Activated T-cell treated with anti-CD3 and anti-CD28 coated beads, Interleukin-2, amount 50 U/mL, for 1 hour (primary cell): ENCODE data around the gene GRIK4.

Experiments used
- DNase-seq: peaks from one replicate; pipeline ENCODE4 v3.0.0-alpha.2; 2020

GRIK4 gene

DNA sequence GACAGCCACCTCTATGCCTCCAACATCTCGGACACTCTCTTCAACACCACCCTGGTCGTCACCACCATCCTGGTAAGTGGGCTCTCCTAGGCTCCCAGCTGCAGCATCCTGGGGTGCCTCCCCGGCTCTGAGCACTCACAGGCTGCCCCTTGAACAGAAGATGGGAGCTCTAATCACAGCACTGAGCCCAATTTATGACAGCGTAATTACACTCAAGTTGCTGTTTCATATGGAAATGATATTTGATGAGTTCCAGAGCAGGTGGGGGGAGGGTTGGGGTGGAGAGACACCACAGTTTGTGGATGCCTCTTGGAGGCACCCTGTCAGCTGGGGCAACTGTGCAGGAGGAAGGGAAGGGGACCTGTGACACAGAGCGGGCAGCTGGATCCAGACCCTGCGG lies 387.0 kb downstream of the GRIK4 start:
- no peak for DNase-seq

DNA sequence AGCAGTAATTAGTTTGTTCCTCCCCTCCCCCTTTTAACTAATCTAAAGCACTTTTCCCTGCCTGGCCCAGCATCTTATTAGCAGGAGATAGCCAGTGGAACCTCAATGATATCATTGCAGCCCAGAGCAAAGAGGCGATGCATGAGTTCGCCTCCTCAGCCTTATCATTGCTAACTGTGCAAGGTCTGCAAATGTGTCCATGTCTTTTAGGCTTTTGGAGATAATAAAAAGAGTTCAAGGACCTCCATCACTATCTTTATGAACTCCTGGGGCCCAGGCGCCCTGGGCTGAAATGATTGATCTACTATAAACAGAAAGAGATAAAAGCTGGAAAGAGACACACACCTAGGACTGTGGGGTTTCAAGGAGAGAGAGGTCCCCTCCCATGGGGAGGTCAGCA lies 388.2 kb downstream of the GRIK4 start:
- DNase-seq, result no peak

DNA sequence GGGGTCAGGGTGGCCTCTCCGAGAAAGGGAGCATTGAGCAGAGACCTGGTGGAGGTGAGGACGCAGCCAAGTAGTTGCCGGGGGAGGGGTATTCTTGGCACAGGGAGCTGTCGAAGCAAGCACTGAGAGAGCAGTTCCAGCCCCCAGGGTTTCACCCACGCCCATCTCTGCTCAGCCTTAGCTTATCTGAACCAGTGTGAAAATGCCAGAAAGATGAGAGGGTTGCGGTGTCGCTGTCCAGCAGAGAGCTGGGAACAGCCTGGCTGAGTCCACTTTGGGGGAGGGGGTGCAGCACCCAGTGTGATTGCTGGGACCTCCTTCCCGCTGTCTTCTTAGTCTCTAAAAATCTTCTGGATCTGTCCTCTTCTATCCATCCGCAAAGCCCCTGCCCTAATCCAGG lies 389.1 kb downstream of the GRIK4 start:
- DNase-seq, result no peak

DNA sequence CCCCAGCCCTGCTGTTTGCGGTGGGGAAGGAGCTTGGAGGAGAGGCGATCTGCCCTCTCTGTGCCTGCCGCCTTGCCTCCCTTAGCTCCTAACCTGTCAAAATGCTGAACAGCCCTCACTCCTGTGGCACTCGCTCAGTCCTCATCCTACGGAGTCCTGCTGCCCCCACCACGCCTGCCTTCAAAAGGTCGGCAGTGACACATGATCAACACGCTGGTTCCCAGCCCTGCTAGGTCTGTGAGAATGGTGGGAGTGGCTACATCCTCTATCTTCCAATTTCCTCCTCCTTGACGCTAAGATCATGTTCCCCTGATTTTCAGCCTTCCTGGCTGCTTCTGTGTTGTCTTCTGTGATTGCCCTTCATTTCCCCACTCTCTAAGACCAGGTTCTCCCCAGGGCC lies 392.1 kb downstream of the GRIK4 start:
- DNase-seq, result no peak

DNA sequence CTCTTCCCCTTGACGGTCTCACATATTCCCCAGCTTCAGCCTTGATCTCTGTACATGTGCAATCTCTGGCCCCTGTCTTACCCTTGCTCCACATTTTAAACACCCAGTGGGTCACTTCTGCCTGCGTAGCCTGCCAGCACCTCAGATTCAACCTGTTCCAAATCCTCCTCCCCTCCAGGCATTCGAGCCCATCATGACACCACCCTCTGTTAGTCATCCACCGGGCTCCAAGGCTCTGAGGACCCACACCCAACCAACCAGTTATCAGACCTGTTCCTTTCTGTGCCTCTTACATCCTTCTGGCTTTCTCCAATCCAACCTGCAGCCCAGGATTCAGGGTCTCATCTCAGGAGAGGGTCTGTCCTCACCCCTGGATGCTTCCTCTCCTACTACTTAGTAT lies 392.6 kb downstream of the GRIK4 start:
- DNase-seq, result no peak

DNA sequence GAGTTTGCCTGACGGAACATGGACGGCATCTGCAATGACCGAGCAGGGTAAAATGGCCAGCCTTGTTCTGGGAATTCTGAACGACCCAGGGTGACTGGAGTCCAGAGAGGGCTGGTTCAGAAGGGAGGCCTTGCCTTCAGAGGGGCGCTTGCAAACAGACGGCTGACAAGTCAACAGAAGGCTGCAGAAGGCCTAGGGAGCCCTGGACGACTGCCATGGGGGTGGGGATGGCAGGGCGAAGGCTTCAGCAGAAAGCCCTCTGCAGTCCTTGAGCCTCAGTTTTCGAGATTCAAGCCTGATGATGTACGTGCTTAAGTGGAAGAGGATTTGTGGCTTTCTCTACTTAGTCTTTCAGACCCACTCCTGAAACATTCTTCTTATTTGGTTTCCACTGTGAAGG lies 395.2 kb downstream of the GRIK4 start:
- no peak for DNase-seq

DNA sequence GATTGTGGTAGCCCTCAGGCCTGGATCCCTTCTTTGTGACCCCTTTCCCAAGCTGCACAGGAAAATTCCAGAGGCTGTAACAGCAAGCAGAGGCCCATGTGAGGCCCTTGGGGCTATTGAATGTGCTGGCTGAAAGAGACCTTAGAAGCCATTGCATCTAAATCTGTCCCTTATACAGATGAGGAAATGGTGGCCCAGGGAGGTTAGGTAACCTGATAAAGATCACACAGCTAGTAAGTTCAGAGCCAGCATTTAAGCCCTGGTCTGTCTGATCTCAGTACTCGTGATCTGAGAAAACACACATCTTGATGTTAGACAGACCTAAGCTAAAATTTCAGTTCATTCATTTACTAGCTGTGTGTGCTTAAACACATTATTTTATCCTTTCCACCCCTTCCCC lies 396.4 kb downstream of the GRIK4 start:
- no peak for DNase-seq

DNA sequence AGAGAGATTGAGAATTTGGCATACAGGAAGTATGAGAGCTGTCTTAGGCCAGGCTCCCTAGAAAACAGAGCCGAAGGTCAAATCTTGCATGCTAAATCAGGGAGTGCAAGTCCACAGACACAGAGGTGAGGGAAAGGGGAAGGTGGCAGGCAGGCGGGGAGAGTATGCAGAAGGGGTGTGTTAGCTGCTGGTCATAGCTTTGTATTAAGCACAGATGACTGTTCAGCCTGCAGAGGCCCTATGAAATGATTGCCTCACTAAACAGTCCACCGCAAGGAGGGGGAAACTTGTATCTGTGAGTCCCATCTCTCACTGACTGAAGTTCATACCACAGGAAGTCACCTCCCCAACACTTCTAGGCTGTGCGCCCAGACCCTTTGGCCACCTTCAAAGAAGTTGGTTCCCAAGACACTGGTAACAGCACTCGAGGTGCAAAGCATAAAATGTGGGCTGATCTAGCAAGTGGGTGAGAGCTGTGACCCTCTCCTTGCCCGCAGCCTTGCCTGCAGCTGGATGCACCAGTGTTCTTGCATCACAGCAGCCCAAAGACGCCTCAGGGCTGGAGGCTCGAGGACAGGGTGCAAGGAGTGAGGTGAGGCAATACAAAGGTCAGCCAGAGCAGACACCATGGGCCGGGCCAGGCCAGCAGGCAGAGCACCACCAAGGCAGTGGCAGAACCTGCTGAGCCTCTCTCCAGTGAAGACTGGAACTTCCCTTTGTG lies 397.1 kb downstream of the GRIK4 start:
- DNase-seq, result no peak

DNA sequence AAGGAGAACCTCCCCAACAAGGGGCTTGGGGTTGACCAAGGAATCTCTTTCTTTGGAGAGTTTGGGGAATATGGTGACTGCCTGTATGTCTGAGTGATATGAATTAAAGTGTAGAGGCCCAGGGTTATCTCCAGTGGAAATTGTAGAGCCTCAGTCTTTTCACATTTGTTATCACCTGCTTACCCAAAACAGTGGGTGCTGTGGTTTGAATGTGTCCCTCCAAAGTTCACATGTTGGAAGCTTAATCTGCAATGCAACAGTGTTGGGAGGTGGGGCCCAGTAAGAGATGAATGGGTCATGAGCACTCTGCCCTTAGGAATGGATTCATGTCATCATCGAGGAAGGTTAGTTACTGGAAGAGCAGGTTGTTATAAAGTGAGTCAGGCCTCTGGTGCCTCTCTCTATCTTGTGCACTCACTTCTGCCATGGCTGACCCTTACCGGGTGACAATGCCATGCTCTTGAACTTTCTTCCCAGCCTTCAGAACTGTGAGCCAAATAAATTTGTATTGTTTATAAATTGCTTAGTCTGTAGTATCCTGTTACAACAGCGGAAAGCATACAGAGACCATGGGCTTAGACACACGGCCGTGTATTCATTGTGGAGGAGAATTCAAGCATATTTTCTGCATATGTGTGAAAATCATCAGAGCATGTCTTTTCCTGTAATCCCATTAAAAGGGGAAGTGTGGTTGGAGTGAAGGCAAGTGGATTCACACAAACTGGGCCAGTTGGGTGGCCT lies 398.3 kb downstream of the GRIK4 start:
- DNase-seq, result no peak

DNA sequence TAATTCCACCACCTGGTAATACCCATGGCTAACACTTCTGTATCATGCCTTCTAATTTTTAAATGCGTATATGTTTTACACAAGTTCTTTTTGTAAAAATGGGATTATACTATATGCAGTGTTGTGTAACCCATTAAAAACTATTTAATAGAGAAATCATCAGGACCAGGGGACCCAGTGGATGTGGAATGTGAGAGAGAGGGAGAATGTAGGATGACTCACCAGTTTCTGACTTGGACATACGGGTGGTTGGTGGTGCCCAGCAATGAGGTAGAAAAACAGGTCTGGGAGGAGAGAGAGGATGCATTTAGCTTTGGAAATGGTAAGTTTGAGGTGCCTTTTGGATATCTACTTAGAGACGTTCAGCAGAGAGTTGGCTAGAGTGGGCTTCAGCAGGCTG lies 400.4 kb downstream of the GRIK4 start:
- DNase-seq, result no peak

DNA sequence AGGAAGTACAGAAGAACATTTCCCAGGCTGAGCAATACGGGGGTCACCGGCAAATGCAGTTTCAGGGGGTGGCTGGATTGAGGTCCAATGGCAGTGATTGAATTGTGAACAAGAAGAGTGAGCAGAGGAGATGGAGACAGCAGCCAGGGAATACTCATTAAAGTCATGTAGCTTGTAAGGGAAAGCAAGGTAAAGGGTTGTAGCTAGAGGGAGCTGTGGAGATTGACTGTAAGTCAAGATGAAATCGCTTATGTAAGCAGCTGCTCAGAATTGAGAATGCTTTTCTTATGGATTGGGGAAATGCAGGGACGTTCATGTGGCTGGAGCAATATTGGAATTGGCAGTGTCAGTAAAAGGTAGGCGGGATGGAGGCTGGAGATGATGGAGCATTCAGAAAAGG lies 401.0 kb downstream of the GRIK4 start:
- no peak for DNase-seq

DNA sequence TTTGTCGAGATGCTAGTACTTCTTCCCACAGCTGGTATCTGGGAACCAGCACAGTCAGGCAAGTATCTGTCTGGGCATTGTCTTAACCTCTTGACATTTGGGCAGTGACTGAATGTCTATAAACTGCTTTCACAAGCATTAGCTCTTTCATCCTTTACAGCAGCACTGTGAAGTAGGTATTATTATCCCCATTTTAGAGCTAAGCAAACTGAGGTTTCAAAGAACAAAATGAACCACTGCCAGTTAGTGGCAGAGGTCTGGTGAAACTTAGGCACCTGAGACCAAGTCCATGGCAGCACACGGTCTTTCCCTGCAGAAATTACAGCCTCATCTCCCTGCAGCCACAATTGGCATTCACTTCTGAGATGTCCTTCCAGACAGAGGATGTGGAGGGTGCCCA lies 401.4 kb downstream of the GRIK4 start:
- DNase-seq, result no peak

DNA sequence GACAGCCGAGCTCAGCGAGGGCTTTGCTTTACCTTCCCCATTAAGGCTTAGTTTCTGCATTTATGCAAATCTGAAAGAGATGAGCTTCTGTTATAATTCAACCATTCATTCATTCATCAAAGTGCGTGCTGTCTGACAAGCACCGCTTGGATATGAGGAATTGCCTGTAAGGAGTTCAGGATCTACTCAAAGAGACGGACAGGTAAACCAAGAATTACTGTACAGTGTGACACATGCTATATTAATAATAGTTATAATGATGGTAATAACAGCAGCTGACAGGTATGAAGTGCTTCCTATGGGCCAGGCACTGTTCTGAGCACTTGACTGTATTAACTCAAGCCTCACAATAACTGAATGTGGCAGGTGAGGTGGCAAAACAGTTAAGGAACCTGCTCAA lies 402.5 kb downstream of the GRIK4 start:
- no peak for DNase-seq

DNA sequence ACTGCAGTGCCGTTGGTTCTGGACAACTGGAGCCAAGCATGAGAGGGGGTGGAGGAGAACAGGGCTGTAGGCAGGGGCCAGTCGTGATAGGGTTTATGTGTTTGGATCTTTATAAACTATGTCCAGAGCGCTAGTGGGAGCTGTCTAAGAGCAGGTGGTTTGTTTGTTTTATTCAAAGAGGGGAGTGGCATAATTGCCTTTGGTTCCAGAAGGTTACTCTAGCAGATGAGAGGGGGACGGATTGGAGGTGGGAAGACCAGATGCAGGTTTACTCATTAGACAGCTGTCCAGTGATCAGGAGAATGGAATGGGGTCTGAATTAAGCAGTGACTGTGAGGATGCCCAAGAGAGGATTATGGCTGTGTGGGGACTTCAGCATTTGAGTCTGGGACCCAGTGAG lies 403.1 kb downstream of the GRIK4 start:
- no peak for DNase-seq

DNA sequence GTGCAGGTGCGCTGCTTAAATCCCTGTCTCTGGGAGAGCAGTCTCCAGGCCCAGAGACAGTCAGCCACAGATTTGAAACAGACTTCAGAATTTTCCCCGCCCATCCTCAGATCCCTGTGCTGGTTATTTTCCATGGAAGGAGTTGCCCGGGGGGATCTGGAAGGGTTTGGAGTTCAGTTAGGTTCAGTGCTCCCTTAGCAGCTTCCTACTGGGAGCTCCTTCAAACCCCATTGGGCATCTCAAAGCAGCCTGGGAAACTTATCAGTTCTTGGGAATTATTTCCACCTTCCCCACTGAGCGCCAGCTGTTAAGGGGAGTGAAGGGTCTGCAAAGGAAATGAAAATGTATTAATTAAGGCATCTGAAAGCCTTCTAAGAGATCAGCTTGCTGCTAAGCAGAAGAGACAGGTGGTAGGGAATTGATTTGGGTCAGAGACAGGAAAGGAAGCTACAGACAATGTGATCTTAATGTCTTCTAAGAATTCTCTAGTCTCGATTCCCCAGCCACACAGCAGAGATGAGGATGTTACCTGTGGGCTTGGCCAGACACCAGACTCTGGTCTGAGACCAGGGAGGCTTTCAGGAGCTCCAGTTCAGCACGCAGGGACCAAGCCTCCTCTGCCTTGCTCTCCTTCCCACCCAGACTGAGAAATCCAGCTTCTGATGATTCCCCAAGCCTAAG lies 406.2 kb downstream of the GRIK4 start:
- no peak for DNase-seq

DNA sequence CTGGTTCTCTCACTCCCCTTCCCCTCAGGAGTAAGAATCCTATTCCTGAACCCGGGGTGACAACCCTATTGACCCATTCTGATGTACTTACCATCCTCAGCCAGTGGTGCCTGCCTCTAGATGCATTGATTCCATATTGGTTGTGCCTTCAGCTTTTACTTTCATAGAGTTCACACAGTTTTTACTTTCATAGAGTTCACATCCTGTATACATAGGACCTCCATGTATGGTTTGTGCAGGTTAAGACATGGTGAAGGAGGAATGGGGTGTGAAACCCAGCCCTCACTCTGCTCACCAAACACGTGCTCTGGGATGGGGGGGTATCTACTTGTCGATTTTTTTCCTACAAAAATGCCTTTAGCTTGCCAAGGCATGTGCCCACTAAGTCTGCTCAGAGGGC lies 406.7 kb downstream of the GRIK4 start:
- no peak for DNase-seq

DNA sequence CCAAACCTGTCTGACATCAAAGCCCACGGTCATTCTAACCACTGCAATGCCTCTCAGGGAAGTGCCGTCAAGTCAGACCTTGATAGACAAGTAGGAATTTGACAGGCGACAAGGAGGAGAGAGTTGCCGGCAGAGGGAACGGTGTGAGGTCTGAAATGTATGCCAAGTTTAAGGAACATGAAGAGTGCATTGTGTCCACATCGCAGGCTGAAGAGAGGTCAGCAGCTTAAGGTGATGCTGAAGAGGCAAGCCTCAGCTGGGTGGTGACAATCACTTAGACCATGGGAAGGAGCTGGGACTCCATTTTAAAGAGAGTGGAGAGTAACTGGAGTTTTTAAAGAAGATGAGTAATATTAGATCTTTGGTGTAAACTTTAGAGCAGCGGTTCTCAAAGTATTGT lies 407.5 kb downstream of the GRIK4 start:
- DNase-seq, result no peak

DNA sequence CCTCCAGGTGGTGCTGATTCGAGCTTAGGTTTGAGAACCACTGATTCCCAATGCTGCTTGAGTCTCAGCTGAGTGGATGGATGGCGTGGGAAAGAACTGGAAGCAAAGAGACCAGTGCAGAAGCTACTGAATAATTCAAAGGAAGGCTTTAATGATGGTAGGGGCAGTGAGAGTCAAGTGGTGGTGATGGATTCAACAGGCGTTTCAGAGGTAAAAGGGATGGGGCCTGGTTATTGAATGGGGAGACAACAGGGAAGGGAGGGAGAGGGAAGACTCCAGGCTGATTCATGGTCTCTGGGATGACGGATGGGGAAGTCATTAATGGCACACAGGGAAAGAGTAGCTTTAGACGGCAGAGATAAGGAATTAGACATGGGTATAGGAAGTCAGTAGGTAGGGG lies 408.0 kb downstream of the GRIK4 start:
- no peak for DNase-seq

DNA sequence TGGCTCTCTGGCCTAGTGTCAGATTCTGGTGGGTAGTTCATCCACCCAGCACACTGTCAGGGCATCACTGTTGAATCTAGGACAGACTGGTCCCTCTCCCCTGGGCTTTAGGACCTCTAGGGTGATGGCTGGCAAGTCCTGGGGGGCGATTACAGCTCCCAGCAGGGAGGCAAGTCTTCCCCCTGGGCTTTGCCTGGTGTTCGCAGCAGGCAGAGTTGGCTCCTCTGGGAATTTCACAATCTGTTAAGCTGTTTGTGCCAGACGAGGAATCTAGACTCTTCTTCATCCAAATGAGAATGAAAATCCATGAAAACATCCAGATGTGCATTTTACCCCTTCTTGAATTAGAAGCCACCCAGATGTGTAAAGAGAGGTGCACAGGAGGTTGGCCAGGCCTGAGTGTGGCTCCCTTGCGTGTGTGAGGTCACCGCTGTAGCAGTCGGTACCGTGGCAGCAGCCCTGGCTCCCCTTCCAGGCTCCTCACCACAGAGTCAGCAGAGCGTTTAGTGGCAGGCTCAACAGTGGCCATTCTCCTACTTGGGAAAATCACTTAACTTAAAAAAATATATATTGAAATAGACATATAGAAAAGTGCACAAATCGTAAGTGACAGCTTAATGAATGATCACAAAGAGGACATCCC lies 412.4 kb downstream of the GRIK4 start:
- no peak for DNase-seq

DNA sequence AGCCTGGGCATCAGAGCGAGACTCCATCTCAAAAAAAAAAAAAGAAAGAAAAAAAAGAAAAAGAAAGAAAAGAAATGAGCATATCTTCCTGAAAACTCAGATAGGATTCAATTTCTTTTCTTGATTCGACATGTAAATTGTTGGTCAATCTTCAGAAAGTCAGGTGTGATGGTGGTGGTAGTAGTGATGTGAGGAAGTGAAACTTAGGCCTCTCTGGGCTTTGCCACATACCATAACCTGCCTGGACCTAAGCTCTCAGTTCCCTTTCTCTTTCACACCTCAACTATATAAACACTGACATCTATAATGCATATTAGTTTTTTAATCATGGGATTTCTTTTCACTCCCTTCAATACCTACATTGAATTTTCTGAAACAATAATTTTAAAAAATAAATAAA lies 414.4 kb downstream of the GRIK4 start:
- no peak for DNase-seq

DNA sequence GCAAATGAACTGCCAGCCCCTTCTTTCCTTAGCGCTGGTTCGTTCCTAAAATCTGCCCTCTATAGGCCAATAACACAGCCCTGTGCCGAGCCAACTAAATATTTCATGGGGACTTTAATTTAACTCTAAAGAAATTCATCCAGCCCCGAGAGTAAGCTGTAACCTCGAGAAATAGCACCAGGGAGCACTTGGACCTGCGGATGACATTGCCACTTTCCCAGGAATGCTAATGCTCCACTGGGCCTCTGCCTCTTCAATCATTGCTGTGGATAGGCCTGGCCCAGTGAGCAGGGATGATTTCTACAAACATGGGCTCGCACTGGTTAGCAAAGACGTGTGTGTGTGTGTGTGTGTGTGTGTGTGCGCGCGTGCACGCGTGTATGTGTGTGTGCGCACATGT lies 417.1 kb downstream of the GRIK4 start:
- no peak for DNase-seq

DNA sequence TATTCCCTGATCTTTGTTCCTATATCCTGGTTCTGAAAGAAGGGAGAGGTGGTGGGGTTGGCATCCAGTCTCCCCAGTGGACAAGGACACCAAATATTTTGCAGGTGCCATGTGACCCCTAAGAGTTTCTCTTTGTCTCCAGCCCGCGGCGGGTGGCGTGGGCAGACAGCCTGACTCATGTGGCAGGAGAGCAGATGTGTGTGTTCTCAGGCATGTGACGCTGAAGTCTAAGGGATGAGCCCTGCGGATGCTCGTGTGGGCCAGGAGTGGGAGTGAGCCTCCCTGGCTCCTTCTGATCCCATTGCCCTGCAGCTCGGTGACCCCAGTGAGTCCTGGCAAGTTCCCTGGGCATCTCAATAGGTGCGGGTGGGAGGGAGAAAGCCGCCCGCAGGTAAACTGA lies 417.5 kb downstream of the GRIK4 start:
- DNase-seq, result no peak

DNA sequence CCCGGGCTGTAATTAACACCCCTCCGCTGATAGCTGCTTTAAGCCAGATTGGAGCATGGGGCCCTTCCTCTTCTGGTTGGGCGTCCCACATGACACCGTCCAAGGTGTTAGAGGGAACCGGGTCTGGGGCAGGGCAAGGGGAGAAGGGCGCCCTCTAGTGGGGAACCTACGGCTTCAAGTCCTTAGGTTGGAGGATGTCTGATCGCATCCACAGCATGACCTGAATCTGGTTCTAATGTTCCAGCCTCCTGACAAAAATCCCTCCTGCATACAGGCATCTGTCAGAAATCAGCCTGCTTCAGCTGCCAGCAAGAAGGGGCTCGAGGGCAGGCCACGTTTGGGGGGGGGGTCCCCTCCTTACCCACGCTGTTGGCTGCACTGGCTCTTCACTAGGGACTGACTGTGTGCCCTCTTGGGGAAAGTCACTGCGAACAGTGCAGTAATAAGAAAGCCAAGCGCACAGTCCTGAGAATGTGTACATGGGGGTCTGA lies 418.2 kb downstream of the GRIK4 start:
- DNase-seq, result peak; percentile 29
